ENCODE measurements around the gene UEVLD. TPM values are rescaled to one million over a fixed set of nuclear protein-coding genes. Genes with fewer than 3 reads are reported as not detected.

The UEVLD gene
- polyA plus RNA-seq, 3 donors, result 19.3 to 22.0 (median 21.2) TPM

DNA sequence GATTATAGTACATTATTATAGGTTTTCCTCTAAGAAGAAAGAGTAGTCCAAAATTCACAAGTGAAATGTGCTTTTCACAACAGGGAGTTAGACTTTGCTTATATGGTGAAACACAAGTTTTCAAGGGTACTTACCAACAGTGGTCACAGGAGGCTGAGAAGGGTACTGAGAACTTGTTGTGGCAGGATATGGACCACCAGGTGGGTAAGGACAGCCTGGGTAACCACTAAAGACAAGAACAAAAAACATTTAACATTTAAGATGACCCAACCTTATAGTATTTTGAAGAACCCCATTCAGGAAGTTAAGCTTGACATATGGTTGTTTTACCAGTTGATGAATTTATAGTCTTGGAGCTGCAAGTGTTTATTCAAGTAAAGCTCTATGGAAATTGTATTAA, 86.2 kb downstream of the UEVLD start:
- no peak for DNase-seq (ENCODE audit: low read depth in 3 of 3, low spot score in 2 of 3)

DNA sequence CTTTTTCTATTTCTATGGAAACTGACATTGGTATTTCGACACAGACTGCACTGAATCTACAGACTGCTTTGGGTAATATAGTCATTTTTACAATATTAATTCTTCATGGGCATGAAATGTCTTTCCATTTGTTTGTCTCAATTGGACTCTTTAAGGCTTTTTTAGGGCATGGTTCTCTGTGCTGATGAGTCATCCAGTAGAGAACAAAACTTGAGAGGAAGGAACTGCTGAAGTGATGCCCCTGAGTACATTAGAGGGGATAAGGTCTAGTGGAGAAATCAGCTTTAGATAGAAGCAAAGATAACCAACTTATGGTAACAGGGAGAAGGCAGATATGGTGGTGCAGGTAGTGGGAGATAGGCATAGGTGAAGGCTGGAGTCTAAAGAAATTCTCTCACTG, 86.9 kb downstream of the UEVLD start:
- no peak for DNase-seq (ENCODE audit: low read depth in 3 of 3, low spot score in 2 of 3)

DNA sequence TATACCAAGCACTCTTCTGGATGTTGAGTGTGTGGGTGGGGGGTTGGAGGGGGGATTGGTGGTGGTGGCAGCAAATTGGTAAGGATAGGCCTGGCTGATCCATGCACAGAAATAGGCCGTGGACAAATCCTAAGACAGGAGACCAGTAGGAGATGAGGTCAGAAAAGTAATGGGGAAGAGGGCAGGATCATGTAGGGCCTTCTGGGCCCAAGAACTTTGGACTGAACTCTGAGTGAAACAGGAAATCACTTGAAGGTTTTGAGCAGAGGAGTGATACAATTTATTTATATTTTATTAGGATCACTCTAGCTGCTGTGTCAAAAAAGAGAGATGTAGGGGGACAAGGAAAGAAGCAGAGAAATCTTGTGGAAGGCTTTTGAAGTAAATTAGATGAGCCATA, 90.5 kb downstream of the UEVLD start:
- no peak for DNase-seq (ENCODE audit: low read depth in 3 of 3, low spot score in 2 of 3)

DNA sequence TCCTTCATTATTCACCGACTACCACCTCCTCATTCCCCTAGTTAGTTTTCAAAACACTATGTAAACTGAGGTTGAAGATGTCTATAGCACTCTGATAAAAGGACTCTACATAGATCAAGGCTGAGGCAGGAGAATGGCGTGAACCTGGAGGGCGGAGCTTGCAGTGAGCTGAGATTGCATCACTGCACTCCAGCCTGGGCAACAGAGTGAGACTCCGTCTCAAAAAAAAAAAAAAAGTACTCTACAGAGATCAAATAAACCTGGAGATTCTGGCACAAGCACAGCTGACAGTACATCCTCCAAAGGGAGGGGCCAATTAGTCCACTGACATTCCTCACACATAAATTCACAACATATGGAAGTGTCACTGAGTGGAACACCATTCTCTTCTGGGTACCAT, 92.8 kb downstream of the UEVLD start:
- no peak for DNase-seq (ENCODE audit: low read depth in 3 of 3, low spot score in 2 of 3)

DNA sequence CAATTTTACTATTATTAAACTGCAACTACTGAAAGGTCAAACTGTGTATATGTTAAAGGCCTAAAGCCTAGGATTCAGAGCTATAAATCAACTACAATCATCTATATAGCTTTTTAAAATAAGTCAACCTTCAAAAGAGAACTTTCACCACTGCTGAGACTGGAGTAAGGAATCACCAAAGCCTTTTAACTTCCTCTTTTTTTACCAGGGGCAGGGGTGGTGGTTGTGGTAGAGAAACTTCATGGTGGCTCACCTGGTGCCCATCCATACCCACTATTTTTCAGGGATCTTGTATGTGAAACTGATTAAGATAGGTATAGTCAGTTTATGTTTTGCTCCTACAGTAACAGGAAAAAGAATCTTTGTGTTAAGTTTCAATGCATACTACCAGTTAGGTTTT, 93.3 kb downstream of the UEVLD start:
- no peak for DNase-seq (ENCODE audit: low read depth in 3 of 3, low spot score in 2 of 3)

DNA sequence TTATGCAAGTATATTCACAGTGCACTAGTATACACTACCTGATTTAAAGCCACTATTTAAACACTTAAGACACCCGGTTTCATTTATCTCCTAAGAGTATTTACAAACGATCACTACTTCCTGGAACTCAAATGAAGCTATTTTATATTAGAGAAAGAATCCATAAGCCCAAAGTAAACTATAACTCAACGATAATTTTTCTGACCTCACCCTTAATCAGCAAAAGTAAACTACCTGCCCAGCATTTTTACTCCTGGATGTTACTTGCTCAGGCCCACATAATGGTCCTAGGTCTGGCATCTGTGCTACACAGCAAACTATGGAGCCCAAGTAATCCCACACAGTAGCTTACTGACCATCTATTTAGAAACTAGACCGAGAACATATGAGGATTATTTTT, 95.2 kb downstream of the UEVLD start:
- no peak for DNase-seq (ENCODE audit: low read depth in 3 of 3, low spot score in 2 of 3)

GRCh38 chr11:18492888-18493287, 95.6 kb downstream of the UEVLD start:
- no peak for DNase-seq (ENCODE audit: low read depth in 3 of 3, low spot score in 2 of 3)

- no peak for DNase-seq (ENCODE audit: low read depth in 3 of 3, low spot score in 2 of 3)
Observed at GRCh38 chr11:18491924-18492323, 96.6 kb downstream of the UEVLD start.

- DNase-seq (ENCODE audit: low read depth in 3 of 3, low spot score in 2 of 3), result no peak
Observed at GRCh38 chr11:18490736-18491485, 97.6 kb downstream of the UEVLD start.

- DNase-seq (ENCODE audit: low read depth in 3 of 3, low spot score in 2 of 3), result no peak
Observed at GRCh38 chr11:18490319-18490718, 98.2 kb downstream of the UEVLD start.

DNA sequence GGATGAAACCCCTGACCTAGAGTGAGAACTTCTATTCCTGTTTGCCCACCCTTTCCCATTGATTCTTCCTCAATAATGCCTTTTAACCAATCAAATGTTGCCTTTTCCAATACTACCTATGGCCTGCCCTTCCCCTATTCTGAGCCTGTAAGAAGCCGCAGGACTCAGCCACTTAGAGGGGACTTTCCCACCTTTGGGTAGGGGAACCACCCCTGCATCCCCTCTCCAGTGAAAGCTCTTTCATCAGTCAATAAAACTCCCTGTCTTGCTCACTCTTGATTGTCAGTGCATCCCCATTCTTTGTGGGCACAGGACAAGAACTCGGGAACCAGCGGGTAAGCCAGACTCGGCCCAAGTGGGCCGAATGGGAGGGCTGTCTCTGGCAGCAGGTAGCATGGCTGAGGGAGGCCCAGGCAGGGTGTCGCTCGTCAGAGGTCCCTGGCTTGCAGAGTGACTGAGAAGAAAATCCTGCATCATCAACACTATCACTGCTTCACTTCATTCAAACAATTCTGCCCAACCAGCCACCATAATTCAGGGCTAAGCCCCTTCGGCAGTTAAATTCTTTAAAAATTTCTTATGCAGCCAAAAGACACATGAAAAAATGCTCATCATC, 102.5 kb downstream of the UEVLD start:
- DNase-seq (ENCODE audit: low read depth in 3 of 3, low spot score in 2 of 3), result no peak

Other genes with a start within 250 kb of the UEVLD start
- gene LDHA, start 194.2 kb downstream of the UEVLD start, polyA plus RNA-seq (ENCODE audit: insufficient read length in 3 of 3), result 100 to 1,000 TPM; 273 to 313 (median 277) TPM
- gene LDHC, start 176.4 kb downstream of the UEVLD start, polyA plus RNA-seq (ENCODE audit: insufficient read length in 3 of 3), result 1 to 10 TPM in 1 of 3 donors, under 1 TPM in 1, not detected in 1; 0.21 to 1.5 TPM
- gene LDHAL6A, start 132.9 kb downstream of the UEVLD start, polyA plus RNA-seq (ENCODE audit: insufficient read length in 3 of 3), result 1 to 10 TPM in 1 of 3 donors, under 1 TPM in 2; 0.44 to 1.2 (median 0.65) TPM
- 100 to 1,000 TPM; 183 to 199 (median 192) TPM for gene TSG101, start 61.8 kb downstream of the UEVLD start, polyA plus RNA-seq (ENCODE audit: insufficient read length in 3 of 3)
- gene MISFA, start 11.1 kb upstream of the UEVLD start, polyA plus RNA-seq (ENCODE audit: insufficient read length in 3 of 3), result 1 to 10 TPM; 4.5 to 7.5 (median 5.9) TPM
- 10 to 100 TPM; 28.9 to 30.0 (median 29.0) TPM for gene SPTY2D1, start 45.6 kb upstream of the UEVLD start, polyA plus RNA-seq (ENCODE audit: insufficient read length in 3 of 3)
- gene TMEM86A, start 110.0 kb upstream of the UEVLD start, polyA plus RNA-seq (ENCODE audit: insufficient read length in 3 of 3), result 1 to 10 TPM; 8.1 to 9.1 (median 8.9) TPM
- 1 to 10 TPM; 1.3 to 1.7 (median 1.4) TPM for gene IGSF22, start 137.5 kb upstream of the UEVLD start, polyA plus RNA-seq (ENCODE audit: insufficient read length in 3 of 3)
- under 1 TPM; 0.32 to 0.72 (median 0.46) TPM for gene PTPN5, start 203.1 kb upstream of the UEVLD start, polyA plus RNA-seq (ENCODE audit: insufficient read length in 3 of 3)

Measured in right renal cortex interstitium (tissue), 3 donors.